Endothelial cell (in vitro differentiated cells): Measurements from ENCODE around the gene COQ8A. TPM values are rescaled to one million over a fixed set of nuclear protein-coding genes. Genes with fewer than 3 reads are reported as not detected.
A peak's percentile ranks its signal among the peaks of the same experiment; 100 is the strongest.
"Not testable (repeated sequence)": the region's sequence is repeated elsewhere in the genome, so short reads cannot be mapped to it uniquely, and the experiment has no call there.

Experiments used
- DNase-seq: peaks from one replicate; pipeline ENCODE4 v3.0.0; 2021; ENCODE audit warnings: low spot score
- H3K27ac Mint-ChIP-seq: one replicate; pipeline ENCODE4 v1.8.0; 2021; ENCODE audit warnings: mixed read lengths, inconsistent platforms; ENCODE audit not compliant: unreplicated experiment
- H3K27me3 Mint-ChIP-seq: one replicate; pipeline ENCODE4 v1.8.0; 2021; ENCODE audit warnings: mild to moderate bottlenecking, moderate library complexity, mixed read lengths, inconsistent platforms; ENCODE audit not compliant: unreplicated experiment
- H3K36me3 Mint-ChIP-seq: one replicate; pipeline ENCODE4 v1.8.0; 2021; ENCODE audit warnings: mild to moderate bottlenecking, low read depth, mixed read lengths, inconsistent platforms; ENCODE audit not compliant: unreplicated experiment
- H3K4me1 Mint-ChIP-seq: one replicate; pipeline ENCODE4 v1.8.0; 2021; ENCODE audit warnings: mild to moderate bottlenecking, mixed read lengths, inconsistent platforms; ENCODE audit not compliant: unreplicated experiment
- H3K4me3 Mint-ChIP-seq: one replicate; pipeline ENCODE4 v1.8.0; 2021; ENCODE audit warnings: mild to moderate bottlenecking, mixed read lengths, inconsistent platforms; ENCODE audit not compliant: unreplicated experiment
- H3K9me3 Mint-ChIP-seq: one replicate; pipeline ENCODE4 v1.8.0; 2021; ENCODE audit warnings: mixed read lengths, inconsistent platforms; ENCODE audit not compliant: unreplicated experiment
- total RNA-seq: library from RNA; stranded (reverse); fragmentation: NEBNext Ultra II Directional; extraction: Animal tissue kit (Norgen Biotek cat#: 25700); gene quantifications from one replicate; pipeline ENCODE4 v1.2.1, GENCODE V29; 2021; ENCODE audit not compliant: unreplicated experiment
- TF ChIP-seq, protein P1 (sequence below): fragments of 200-600 bp; sonication (generic); IDR thresholded peaks from one replicate; pipeline ENCODE4 v1.5.0; 2021; ENCODE audit warnings: antibody characterized with exemption; ENCODE audit not compliant: unreplicated experiment

The COQ8A gene
- total RNA-seq, 1 donor from 2014 or later: 22.7 TPM

DNA sequence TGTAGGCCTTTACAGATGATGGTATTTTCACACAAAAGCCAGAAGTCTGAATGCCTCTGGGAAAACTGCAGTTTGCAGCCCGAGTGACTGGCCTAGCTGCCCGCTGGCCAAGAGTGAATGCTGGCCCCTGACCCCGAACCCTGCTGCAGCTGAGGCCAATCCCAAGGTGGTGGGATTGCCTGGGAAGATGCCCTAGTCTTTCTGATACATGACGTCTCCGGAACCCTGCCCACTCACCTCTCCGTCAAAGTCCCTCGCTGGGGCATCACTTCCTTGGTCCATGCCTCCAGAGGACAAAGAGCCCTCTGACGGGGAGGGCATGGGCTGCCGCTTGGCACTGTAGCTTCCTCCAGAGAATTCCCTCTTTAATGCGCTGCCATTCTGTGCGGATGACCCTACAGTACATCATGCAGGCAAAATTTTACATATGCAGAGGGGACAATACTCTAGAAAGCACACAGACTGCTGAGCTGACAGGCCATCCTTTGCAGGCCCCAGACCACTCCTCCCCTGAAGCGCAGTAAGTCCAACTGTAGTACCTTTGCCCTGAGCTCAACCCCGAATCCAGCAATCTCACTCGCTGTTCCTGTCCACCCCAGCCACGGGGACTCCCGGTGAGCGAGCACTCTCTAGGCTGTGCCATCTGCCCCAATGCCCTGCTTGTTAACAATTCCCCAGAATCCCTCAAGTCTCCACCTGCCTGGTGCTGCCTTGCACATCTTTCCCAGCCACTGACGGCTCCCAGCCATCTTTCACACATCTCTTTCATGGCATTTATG lies 54.7 kb downstream of the COQ8A start:
- H3K27ac Mint-ChIP-seq: peak overlapping the region; percentile 28
- H3K36me3 Mint-ChIP-seq: peaks cover 20% of the 10 kb centered on the region
- H3K4me1 Mint-ChIP-seq: peaks cover 32% of the 10 kb centered on the region
- no peak for DNase-seq
- peaks cover 5% of the 10 kb centered on the region for H3K27me3 Mint-ChIP-seq
- H3K4me3 Mint-ChIP-seq: peak overlapping the region; percentile 6
- TF ChIP-seq, protein P1, sequence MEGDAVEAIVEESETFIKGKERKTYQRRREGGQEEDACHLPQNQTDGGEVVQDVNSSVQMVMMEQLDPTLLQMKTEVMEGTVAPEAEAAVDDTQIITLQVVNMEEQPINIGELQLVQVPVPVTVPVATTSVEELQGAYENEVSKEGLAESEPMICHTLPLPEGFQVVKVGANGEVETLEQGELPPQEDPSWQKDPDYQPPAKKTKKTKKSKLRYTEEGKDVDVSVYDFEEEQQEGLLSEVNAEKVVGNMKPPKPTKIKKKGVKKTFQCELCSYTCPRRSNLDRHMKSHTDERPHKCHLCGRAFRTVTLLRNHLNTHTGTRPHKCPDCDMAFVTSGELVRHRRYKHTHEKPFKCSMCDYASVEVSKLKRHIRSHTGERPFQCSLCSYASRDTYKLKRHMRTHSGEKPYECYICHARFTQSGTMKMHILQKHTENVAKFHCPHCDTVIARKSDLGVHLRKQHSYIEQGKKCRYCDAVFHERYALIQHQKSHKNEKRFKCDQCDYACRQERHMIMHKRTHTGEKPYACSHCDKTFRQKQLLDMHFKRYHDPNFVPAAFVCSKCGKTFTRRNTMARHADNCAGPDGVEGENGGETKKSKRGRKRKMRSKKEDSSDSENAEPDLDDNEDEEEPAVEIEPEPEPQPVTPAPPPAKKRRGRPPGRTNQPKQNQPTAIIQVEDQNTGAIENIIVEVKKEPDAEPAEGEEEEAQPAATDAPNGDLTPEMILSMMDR: no peak
- no peaks in the 10 kb centered on the region for H3K9me3 Mint-ChIP-seq

GRCh38 chr1:226995365-226996332 lies 55.6 kb downstream of the COQ8A start:
- peak overlapping the region; percentile 6 for H3K4me3 Mint-ChIP-seq
- no peak for DNase-seq
- H3K36me3 Mint-ChIP-seq: peaks cover 23% of the 10 kb centered on the region
- peaks cover 7% of the 10 kb centered on the region for H3K27me3 Mint-ChIP-seq
- peak overlapping the region; percentile 78 for H3K27ac Mint-ChIP-seq
- peaks cover 26% of the 10 kb centered on the region for H3K4me1 Mint-ChIP-seq
- TF ChIP-seq, protein P1: no peak
- no peaks in the 10 kb centered on the region for H3K9me3 Mint-ChIP-seq

GRCh38 chr1:226999579-226999978 lies 59.5 kb downstream of the COQ8A start:
- H3K36me3 Mint-ChIP-seq: peaks cover 21% of the 10 kb centered on the region
- H3K27me3 Mint-ChIP-seq, H3K9me3 Mint-ChIP-seq, H3K4me3 Mint-ChIP-seq, DNase-seq, H3K27ac Mint-ChIP-seq: not testable (repeated sequence)
- peaks cover 21% of the 10 kb centered on the region for H3K4me1 Mint-ChIP-seq

GRCh38 chr1:227002531-227003049 lies 62.5 kb downstream of the COQ8A start:
- Mint-ChIP-seq H3K27me3 (peaks cover 5% of the 10 kb centered on the region), H3K4me3 (no peak overlapping the region), H3K4me1 (no peaks in the 10 kb centered on the region), H3K27ac (no peak overlapping the region), H3K36me3 (peaks cover 22% of the 10 kb centered on the region), H3K9me3 (no peaks in the 10 kb centered on the region)
- DNase-seq: no peak
- TF ChIP-seq, protein P1: no peak

DNA sequence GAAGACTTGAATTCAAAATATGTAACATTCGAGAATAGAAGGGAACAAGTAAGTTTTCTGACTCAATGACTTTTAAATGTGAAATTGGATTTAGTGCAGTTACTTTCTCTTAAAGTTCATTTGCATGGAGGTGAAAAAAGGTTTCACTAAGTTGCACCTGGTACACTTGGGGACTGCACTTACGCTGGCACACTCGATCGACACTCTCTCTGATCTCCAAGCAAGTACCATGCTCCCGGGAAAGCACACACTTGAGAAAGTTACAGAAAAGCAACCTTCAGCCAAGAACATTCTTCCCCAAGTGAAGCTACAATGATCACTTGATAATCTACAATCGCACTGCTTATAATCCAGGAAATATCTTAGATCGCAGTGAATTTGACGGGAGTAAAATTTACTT lies 63.1 kb downstream of the COQ8A start:
- Mint-ChIP-seq H3K36me3 (peaks cover 20% of the 10 kb centered on the region), H3K9me3 (no peaks in the 10 kb centered on the region), H3K27ac (no peak overlapping the region), H3K27me3 (peaks cover 5% of the 10 kb centered on the region), H3K4me3 (no peak overlapping the region), H3K4me1 (no peaks in the 10 kb centered on the region)
- TF ChIP-seq, protein P1: no peak
- DNase-seq: no peak
